Measurements from ENCODE around the gene SNTA1. TPM values are rescaled to one million over a fixed set of nuclear protein-coding genes. Genes with fewer than 3 reads are reported as not detected.

The SNTA1 gene
- total RNA-seq, 4 donors from 2014 or later: 12.3 to 27.6 (median 20.6) TPM

- DNase-seq: no peak
- H3K36me3 ChIP-seq: no peaks in the 10 kb centered on the region
- H3K4me3 ChIP-seq: no peak overlapping the region
- TF ChIP-seq CTCF (IDR thresholded peaks at IDR 0.05) (no peak), POLR2A (IDR thresholded peaks at IDR 0.05) (no peak)
- H3K9me3 ChIP-seq: no peaks in the 10 kb centered on the region
- H3K27ac ChIP-seq: no peak overlapping the region
- intact Hi-C loops (cut with DNase I; ENCODE audit: low total_unique reads): no loop called here
- no peaks in the 10 kb centered on the region for H3K4me1 ChIP-seq
- no peaks in the 10 kb centered on the region for H3K27me3 ChIP-seq
Observed at GRCh38 chr20:33386673-33387072, 56.9 kb downstream of the SNTA1 start.

- no peaks in the 10 kb centered on the region for H3K4me1 ChIP-seq
- no peak overlapping the region for H3K4me3 ChIP-seq
- no peaks in the 10 kb centered on the region for H3K9me3 ChIP-seq
- no peaks in the 10 kb centered on the region for H3K27me3 ChIP-seq
- no peak overlapping the region for H3K27ac ChIP-seq
- no peak for DNase-seq
- TF ChIP-seq CTCF (IDR thresholded peaks at IDR 0.05) (no peak), POLR2A (IDR thresholded peaks at IDR 0.05) (no peak)
- intact Hi-C loops (cut with DNase I; ENCODE audit: low total_unique reads): no loop called here
- no peaks in the 10 kb centered on the region for H3K36me3 ChIP-seq
Observed at GRCh38 chr20:33377366-33377765, 66.2 kb downstream of the SNTA1 start.

- H3K4me3 ChIP-seq: no peak overlapping the region
- DNase-seq: no peak
- intact Hi-C loops (cut with DNase I; ENCODE audit: low total_unique reads): no loop called here
- no peaks in the 10 kb centered on the region for H3K27me3 ChIP-seq
- no peak overlapping the region for H3K27ac ChIP-seq
- H3K9me3 ChIP-seq: no peaks in the 10 kb centered on the region
- no peaks in the 10 kb centered on the region for H3K4me1 ChIP-seq
- no peaks in the 10 kb centered on the region for H3K36me3 ChIP-seq
- TF ChIP-seq CTCF (IDR thresholded peaks at IDR 0.05) (no peak), POLR2A (IDR thresholded peaks at IDR 0.05) (no peak)
Observed at GRCh38 chr20:33373735-33374605, 69.6 kb downstream of the SNTA1 start.

- intact Hi-C loops (cut with DNase I; ENCODE audit: low total_unique reads): no loop called here
- DNase-seq: no peak
- TF ChIP-seq CTCF (IDR thresholded peaks at IDR 0.05) (no peak), POLR2A (IDR thresholded peaks at IDR 0.05) (no peak)
- no peak overlapping the region for H3K27ac ChIP-seq
- H3K27me3 ChIP-seq: no peaks in the 10 kb centered on the region
- H3K36me3 ChIP-seq: no peaks in the 10 kb centered on the region
- no peaks in the 10 kb centered on the region for H3K9me3 ChIP-seq
- no peak overlapping the region for H3K4me3 ChIP-seq
- no peaks in the 10 kb centered on the region for H3K4me1 ChIP-seq
Observed at GRCh38 chr20:33372993-33373441, 70.5 kb downstream of the SNTA1 start.

- TF ChIP-seq POLR2A (IDR thresholded peaks at IDR 0.05): no peak
- TF ChIP-seq CTCF (IDR thresholded peaks at IDR 0.05): no peak
- no peaks in the 10 kb centered on the region for H3K9me3 ChIP-seq
- no peak overlapping the region for H3K4me3 ChIP-seq
- no peaks in the 10 kb centered on the region for H3K4me1 ChIP-seq
- H3K27ac ChIP-seq: no peak overlapping the region
- no peaks in the 10 kb centered on the region for H3K27me3 ChIP-seq
- DNase-seq: no peak
- intact Hi-C loops (cut with DNase I; ENCODE audit: low total_unique reads): no loop called here
- no peaks in the 10 kb centered on the region for H3K36me3 ChIP-seq
Observed at GRCh38 chr20:33370291-33370690, 73.3 kb downstream of the SNTA1 start.
